Measurements from ENCODE around the gene MUC20.

DNA sequence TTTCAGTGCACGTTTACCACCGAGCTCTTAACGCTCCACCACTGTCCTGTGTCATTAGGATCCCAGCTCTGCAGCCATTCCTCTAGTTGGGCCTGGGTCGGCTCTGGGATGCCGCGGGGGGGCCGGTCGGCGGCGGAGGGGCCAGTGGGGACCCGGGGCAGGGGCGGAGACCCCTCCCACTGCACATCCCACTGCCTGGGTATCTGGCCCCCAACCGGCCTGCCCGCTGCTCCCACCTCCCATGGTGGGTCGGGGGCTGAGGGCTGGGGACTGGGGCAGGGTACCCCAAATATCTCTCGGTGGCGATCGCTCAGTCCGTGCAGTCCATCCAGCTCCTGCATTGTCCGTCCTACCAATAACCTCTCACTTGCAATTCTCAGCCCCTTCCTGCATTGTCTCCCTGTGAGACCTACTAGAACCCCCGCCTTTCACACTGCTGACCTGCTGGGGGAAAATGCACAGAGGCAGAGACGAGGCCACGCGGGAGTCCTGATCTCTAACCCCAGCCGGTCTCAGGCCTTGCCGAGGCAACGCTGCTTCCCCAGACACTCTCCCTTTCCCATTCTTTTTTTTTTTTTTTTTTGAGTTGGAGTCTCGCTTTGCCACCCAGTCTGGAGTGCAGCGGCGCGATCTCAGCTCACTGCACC is 24.0 kb upstream of the MUC20 start:
- TF ChIP-seq POLR2AphosphoS5 (IDR thresholded peaks at IDR 0.05; ENCODE audit: low read depth, low read length) (no peak), CTCF (IDR thresholded peaks at IDR 0.05) (no peak), REST (IDR thresholded peaks at IDR 0.05; ENCODE audit: insufficient read depth in 1 of 2, low read depth in 2 of 2, low read length in 1 of 2) (no peak)
